GM18909 (cell line): Measurements from ENCODE around the gene HSDL1.

ENCODE experiments used
- ATAC-seq: cut with Tn5 transposase; IDR thresholded peaks from one replicate; pipeline ENCODE4 v1.9.1; 2021; ENCODE audit warnings: mild to moderate bottlenecking; ENCODE audit not compliant: unreplicated experiment, poor library complexity

The HSDL1 gene

DNA sequence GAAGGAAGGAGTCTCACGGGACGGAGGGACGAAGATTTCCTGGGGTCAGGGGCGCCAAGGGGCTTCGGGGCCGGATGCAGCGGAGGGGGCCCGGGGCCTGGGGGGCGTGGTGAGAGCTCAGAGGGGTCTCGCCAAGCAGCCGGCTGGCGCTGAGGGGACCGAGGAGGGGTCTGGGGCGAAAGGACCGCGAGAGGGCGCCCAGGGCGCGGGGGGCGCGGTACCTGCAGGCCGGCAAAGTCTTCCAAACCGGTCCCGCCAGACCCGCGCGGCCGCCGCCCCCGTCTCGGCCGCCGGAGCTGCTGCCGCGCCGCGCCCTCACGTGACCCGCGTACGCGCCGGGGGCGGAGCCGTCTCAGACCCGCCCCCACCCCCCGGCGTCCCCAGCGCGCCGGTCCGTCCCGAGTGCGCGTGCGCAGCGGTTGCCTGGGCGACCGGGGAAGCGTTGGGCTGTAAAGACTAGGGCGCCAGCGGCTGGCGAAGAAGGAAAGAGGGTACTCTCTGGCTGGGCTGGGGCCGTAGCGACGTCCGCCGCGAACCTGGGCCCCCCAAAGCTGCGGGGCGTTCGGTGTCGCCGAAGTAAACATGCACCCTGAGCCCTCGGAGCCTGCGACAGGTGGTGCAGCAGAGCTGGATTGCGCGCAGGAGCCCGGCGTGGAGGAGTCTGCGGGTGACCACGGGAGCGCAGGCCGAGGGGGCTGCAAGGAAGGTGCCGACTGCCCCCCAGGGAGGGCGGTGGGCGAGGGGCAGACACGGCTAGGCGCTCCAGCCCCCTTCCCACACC lies at the start of gene HSDL1, which contains the start of gene DNAAF1:
HSDL1 (minus strand) TSS at position 319 of the 781 bp plus-strand sequence. CDS start 13,856 bp downstream, outside the sequence.
DNAAF1 (plus strand) TSS at position 450 of the 781 bp plus-strand sequence; CDS start at position 583, 133 bp downstream.
- peak; percentile 89 for ATAC-seq

DNA sequence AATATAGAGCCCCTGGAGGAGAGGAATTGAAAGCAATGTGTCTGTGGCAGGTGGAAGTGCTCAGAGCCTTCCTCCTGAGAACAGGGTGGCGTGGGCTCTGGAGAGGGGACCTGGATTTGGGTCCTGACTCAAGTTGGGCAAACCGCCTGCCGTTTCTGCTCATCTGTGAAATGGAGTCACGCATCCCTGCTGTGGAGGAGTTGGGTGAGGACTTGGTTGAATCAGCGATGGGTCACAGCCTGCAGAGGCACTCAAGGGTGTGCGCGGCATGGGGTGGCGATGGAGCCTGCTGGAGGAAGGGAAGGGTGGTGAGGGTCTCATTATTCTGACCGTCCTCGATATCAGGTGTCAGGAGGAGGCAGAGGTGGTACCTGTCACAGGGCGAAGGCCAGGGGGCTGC lies 49.0 kb upstream of the HSDL1 start:
- ATAC-seq = no peak

DNA sequence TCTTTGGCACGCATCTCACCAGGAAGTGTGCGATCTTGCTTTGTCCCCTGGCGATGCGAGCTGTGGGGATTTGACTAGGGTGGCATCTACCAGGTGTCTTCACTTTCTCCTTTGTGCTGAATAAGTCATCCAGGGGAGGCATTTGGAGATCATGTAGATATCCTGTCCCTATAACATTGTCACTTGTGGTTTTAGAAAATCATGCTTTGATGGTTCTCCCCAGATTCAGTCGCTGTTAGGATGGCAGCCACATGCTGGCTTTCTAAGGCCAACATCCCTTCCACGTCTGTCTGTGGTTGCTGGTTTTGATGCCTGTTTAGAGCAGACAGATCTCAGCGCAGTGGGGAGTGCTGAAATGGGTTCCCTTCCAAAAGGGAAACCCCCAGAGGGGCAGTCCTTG lies 48.5 kb upstream of the HSDL1 start:
- ATAC-seq = no peak

DNA sequence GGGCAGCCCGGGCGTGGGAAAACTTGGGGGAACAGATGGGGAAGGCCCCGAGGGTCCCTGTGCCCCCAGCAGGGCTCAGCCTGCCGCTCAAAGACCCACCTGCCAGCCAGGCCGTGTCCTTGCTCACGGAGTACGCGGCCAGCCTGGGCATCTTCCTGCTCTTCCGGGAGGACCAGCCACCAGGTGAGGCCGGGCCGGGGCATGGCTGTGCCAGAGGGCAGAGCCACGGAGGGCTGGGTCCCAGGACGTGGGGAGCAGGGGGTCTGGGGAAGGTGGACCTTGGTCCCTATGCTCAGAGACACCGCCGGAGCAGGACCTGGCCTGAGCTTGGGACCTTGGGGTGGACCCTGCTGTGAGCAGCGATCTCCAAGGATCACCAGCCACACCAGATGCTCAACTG lies 46.5 kb upstream of the HSDL1 start:
- ATAC-seq = no peak

DNA sequence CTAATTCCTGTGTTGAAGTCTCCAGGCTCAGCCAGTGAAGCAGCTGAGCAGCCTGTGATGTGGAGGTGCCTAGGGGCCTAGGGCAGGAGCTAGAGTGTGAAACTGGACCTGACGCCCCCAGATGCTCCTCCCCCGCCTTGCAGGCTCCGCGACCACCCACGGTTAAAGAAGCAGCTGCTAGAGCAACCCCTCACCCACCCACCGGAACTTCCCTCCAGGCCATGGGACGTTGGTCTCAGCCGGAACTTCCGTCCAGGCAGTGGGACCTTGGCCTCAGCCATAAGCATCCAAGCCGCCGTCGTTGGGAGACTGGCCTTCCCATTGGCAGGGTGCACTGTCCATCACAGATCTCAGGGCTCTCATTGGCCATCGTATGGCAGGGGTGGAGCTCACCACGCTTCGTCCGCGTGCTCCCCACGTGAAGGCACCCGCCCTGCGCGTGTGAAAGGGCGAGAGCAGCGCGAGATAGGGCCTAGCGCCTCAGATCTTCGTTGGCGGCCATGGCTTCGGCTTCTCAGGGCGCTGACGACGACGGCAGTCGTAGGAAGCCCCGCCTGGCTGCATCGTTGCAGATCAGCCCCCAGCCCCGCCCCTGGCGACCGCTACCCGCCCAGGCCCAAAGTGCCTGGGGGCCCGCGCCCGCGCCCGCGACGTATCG lies 45.9 kb upstream of the HSDL1 start, which contains the start of gene ADAD2:
ADAD2 (plus strand) TSS at position 427 of the 658 bp plus-strand sequence; CDS start at position 501, 74 bp downstream.
- ATAC-seq = no peak

DNA sequence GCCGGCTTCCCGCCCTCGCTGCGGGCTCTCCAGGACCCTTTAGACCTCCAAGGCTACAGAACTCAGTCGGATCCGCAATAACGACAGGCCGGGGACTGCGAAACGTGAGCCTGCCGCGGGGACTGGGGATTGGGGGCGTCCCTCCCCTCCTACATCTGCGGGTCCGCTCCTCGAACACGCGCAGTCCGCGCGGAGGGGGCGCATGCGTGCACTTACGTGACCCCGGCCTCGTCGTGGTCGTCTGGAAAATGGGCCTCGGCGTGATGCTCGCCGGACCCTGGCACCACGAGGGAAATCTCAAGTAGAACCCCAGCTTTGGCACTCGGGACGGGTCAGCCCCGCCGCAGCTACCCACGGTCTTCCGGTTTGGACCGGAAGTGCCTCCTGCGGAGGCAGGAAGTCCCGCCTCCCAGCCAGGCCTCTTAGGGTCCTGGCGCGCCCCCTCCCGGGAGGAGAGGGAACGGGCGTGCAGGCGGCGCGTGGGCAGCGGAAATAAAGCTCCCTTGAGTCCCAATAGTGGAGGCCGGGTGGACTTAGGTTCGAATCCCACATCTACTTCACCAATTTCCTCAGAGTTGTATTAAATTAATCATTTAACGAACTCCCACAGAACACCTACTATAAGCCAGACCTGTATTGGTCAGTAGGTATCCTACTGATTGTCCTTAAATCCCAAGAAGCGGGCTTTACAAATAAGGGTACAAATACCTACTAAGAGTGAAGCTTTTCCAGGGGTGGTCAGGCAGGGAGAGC lies 41.9 kb upstream of the HSDL1 start, which contains the start of gene TAF1C:
TAF1C (minus strand) TSS at position 373 of the 753 bp plus-strand sequence. CDS start 2,069 bp downstream, outside the sequence.
- peak; percentile 96 for ATAC-seq

DNA sequence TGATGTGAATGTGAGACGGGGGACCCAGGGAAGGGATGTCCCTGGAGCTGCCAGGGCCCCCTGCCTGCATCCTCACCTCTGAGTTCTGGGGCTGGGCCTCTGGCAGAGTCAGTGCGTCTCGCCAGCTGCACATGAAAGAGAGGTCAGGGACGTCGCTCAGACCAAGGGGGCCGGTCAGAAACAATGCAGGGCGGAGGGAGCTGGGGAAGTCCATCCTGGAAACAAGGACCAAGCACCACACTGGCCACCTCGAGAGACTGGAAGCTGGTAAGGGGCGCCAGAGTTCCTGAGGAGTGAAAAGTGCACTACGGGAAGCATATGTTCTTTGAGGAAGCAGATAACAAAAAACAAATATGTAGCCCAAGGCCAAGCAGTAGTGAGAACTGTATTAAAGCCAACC lies 39.8 kb upstream of the HSDL1 start:
- no peak for ATAC-seq

DNA sequence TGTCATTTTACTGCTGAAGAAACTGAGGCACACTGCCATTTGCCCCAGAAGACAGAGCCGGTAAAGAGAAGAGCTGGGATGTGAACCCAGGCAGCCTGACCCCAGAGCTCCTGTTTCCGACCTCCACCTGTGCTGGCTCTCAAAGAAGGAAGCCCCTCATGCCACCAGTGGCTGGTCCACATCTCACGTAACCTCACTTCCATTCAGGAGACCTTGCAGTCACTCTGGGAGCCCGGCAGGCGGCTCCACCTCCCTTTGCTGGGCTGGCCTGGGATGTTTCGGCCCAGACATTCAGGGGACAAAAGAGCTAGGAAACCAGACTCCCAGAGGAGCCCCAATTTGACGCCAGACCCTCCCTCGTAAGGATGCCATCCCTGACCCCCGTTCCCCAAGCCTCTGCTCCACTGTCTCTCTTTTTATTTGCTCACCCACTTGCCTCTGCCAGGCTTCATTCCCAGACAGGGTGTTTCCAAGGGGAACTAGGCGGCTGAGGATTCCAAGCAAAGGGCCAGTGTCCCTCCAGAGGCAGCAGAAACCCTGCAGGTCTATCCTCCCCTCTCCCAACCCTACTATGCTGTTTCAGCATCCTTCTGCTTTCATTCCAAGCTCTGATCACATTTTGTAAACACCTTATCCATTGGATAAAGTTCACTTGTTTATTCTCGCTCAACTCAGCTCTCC lies 39.1 kb upstream of the HSDL1 start:
- no peak for ATAC-seq

DNA sequence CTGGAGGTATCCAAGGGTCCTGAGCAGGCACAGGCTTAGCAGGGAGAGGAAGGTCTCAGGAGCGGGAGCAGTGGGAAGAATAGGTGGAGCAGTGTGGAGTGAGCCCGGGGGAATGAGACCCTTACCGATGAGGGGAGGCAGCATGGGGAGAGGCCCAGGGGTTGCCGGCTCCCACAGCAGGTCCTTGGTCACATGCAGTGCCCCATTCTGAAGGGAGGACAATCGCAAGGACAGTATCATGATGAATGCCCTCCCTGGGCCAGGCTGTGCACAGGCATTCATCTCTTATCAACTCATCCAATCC lies 38.5 kb upstream of the HSDL1 start:
- ATAC-seq = no peak

DNA sequence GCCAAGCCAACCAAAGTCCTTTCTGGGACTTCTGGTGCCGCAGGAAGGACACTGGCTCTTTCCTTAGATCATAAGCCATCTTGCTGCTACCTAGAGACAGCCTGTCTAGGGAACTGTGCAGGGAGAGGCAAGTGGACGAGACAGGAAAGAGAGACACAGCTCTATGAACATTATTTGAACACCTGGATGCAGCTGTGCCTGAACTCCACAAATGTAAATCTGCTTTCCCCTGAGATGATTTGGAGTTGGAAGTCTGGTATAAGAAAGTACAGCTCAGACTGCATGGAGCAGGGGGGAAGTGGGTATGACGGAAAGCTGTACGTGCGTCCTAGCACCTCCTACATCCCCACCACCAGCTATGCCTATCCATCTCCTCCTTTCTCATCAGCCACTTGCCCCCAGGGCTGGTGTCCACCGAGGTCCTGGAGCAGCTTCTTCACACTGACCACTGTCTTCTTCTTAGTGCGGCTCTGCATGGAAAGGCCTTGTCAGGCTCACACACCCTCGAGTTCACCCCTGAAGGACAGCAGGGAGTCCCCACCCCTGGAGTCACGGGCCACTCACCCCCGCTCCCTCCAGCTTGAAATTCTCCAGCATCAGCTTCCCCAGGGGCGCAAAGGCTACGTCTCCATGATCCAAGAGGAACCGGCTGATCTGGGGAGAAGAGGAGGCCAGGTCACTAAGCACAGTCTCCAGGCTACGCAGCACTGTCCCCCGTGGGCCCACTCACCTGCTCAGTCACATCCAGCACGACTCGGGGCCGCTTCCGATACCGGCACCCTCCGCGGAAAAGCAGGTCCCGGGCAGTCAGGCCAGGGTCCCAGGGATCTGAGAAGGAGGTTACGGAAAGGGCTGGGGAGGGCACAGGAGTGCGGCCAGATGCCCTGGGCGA lies 37.9 kb upstream of the HSDL1 start:
- no peak for ATAC-seq

DNA sequence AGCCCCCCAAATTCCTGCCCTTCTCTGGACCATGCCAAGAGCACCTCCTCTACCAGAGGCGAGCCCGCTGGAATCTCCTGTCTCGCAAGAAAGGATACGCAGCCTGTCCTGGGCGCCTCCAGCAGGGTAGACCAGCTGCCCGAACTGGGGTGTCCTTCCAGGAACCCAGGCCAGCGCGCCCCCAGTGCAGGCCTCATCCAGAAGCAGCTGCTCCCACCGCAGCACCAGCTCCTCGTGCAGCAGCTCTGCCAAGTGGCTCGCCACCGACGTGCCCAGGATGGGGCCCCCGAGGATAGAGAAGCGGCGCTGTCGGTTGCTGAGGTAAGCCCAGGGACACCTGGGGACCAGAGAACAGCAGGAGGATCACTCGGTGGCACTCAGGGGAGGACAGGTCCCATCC lies 37.1 kb upstream of the HSDL1 start:
- no peak for ATAC-seq

DNA sequence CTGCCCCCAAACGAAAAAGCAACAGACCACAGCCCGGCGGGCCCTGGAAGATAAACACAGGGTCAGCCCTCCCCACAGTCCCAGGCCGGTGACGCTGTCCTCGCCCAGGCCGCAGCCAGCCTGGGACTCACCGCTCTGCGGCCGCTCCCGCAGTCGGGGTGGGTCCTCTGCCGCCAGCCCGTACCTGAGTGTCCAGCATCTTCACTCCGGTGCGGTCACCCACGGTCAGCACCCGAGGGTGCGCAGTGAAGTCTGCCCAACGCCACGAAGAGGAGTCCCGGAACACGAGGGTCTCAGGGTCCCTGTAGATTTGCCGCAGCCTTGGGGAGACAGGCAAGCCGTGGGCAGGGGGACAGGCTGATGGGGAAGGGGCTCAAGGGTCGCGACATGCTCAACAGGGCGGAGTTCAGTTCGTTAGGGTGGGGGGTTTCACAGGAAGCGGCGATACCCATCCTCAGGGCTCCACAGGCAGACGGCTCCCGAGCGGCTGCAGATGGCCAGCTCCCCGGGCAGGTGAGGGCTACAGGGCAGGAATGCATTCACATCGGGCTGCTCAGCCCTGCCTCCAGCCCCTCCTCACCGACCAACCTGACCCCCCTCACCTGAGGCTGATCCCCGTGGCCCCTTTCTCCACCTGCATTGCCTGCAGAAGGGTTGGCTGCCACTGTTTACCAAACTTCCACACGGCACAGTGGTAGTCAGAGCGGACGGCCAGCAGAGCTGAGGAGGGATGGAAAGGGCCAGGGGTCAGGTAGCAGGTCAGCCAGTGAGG lies 36.4 kb upstream of the HSDL1 start:
- no peak for ATAC-seq

DNA sequence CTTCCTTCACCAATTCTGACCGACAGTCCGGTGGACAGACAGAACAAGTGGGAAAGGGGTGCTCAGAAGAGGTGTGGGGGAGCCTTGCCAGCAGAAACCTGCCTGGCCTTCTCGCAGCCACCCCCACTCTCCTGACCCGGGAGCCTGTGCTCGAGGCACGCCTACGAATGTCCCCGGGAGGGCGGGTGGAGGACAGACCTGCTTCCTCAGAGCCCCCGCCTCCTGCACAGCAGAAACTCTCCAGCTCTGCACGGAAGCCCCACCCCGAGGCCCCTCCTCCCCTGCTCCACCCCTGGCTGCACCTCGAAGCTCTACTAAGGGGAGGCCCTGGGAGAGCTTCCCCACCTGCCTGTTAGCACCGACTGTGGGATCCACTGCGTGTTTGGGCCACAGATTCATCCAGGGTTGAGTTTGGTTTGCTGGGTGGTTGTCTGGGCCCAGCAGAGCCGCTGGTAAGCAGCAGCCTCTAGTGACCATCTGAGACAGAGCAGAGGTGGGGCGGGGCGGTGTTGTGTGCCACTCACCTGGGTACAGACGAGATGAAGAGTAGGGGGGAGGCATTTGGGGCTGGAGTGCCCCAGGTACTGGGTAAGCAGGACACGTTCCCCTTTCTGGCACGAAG lies 35.7 kb upstream of the HSDL1 start:
- ATAC-seq = no peak

DNA sequence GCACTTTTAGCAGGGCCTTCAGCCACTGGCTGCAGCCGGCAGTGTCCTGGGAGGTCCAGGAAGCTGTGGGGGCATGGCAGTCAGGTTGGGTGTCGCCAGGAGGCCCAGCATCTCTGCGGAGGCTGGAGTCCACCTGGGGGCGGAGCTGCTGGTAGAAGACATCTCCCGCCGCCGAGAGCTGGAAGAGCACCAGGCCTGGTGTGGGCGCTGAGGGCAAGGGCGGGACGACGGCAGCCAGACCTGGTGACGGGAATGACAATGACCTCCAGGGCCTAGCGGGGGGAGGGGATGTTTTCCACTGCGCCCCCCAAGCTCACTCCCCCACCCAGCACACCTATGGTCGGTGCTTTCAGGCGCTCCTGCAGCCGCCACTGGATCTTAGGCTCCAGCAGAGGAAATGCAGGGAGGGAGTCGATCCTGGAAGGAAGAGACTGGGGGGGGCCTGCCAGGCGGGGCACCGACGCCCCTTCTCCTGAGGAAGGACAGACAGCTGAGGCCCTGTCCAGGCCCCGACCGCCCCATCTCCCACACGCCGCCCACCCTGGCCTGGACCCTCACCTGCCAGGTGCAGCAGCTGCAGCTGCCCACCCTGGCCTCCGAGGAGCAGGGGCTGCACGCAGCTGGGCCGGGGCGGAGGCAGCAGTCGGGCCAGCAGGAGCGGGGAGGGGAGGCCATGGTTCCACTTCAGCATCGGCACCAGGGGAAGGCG lies 34.8 kb upstream of the HSDL1 start:
- no peak for ATAC-seq

DNA sequence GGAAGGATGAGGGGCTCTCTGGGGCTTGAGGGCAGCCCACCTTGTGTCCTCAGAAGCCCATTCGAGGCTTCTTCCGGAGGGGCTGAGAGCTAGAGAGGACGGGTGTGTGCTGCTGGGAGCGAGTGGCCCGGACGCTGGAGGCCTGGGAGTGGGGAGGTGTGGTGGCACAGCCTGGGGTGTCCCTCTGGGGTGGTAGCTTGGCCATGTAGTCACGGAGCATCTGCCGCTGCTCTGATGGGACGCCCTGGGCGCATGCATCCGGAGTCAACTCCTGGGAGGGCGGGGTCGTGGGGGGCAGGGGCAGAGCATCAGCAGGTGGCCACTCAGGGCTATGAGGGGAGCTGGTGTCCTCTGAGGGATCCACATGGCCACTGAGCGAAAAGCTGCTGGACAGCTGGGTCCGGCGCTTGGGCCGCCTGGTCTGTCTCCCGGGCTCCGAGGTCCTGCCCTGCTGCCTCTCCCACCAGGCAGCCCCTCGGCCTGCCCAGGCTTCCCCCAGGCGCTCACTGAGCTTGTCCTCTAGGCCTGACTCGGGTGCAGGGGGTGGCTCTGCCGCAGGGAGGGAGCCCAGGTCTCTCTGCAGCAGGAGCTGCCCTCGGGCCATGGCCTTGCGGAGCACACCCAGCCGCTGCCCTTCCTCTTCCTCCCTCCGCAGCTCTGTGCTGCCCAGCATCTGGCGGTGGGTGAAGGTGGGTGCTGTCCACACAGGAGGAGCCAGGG lies 34.1 kb upstream of the HSDL1 start:
- ATAC-seq = no peak

DNA sequence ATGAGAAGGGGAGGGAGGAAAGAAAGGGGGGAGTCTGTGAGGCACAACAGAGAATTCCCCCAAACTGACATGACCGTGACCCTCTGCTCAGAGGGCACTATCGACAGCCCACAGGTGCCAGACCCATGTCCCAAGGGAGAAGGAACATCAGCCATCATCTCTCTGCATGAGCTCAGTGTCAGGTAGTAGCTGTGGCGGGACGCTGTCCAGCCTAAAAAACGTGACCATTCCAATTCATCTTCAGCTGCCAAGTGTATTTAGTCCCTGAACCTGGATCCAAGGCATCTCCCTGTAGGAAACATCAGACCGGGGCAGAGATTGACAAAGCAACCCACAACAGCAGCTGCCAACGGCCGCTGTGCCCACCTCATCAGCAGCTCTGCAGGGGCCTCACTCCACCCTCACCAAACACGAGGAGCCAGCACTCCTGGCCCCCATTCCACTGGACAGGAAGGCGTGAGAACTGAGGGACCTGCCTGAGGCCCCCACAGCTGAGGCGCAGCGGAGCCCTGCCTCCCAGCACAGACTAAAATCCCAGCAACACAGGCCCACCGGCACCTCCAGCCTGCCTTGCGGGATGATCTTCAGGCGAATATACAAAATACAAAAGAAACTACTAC lies 33.3 kb upstream of the HSDL1 start:
- no peak for ATAC-seq

DNA sequence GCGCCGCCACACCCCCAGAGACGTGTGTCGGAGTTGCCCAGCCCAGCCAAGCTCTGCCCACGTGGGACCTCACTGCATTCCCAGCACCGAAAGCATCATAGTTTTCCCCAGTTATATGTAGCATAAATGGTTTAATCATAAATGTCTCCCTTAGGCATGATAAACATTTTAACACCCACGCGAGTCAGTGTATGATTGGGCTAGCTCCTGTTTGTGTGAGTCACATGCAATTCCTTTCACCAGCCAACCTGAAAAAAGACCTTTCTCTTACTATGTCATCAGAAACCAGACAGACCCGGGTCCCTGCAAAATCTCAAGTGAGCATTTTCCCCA lies 32.7 kb upstream of the HSDL1 start:
- ATAC-seq = no peak
